Fibroblast of villous mesenchyme (primary cell): ENCODE results near the gene TNS3. TPM values are rescaled to one million over a fixed set of nuclear protein-coding genes. Genes with fewer than 3 reads are reported as not detected.

Experiments used
- DNase-seq: peaks from one replicate; pipeline ENCODE4 v3.0.0-alpha.2; 2010; ENCODE audit warnings: low read depth
- H3K4me3 ChIP-seq: 2 replicates; pipeline ENCODE4 v1.5.1; 2011; ENCODE audit warnings: low read depth, mild to moderate bottlenecking, low read length
- total RNA-seq: library from RNA; depleted of rRNA; stranded (reverse); fragments of >200 nt; gene quantifications from 2 replicates; pipeline ENCODE4 v1.2.3, GENCODE V29; 2012
- TF ChIP-seq, protein P1 (sequence below): IDR thresholded peaks from 2 replicates; pipeline ENCODE4 v1.5.1; 2012; ENCODE audit warnings: low read depth, mild to moderate bottlenecking, low read length; ENCODE audit not compliant: insufficient read depth

TNS3 gene
- total RNA-seq, 1 donor = 202 TPM

DNA sequence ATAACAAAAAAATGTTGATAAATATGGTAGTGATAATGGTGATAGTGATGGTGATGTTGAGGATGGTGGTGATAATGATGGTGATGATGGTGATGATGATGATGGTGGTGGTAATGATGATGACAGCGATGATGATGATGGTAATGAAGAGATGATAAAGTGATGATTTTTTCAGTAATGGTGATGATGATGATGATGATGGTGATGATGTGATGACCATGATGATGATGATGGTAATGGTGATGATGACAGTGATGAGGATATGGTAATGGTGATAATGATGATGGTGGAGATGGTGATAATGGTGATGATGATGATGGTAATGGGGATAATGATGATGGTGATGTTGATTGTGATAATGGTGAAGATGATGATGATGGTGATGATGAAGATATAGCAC, 321.6 kb downstream of the TNS3 start:
- H3K4me3 ChIP-seq = no peak overlapping the region
- TF ChIP-seq, protein P1, sequence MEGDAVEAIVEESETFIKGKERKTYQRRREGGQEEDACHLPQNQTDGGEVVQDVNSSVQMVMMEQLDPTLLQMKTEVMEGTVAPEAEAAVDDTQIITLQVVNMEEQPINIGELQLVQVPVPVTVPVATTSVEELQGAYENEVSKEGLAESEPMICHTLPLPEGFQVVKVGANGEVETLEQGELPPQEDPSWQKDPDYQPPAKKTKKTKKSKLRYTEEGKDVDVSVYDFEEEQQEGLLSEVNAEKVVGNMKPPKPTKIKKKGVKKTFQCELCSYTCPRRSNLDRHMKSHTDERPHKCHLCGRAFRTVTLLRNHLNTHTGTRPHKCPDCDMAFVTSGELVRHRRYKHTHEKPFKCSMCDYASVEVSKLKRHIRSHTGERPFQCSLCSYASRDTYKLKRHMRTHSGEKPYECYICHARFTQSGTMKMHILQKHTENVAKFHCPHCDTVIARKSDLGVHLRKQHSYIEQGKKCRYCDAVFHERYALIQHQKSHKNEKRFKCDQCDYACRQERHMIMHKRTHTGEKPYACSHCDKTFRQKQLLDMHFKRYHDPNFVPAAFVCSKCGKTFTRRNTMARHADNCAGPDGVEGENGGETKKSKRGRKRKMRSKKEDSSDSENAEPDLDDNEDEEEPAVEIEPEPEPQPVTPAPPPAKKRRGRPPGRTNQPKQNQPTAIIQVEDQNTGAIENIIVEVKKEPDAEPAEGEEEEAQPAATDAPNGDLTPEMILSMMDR = no peak
- no peak for DNase-seq

GRCh38 chr7:47259682-47260081, 322.2 kb downstream of the TNS3 start:
- TF ChIP-seq, protein P1 = no peak
- no peak overlapping the region for H3K4me3 ChIP-seq
- no peak for DNase-seq

DNA sequence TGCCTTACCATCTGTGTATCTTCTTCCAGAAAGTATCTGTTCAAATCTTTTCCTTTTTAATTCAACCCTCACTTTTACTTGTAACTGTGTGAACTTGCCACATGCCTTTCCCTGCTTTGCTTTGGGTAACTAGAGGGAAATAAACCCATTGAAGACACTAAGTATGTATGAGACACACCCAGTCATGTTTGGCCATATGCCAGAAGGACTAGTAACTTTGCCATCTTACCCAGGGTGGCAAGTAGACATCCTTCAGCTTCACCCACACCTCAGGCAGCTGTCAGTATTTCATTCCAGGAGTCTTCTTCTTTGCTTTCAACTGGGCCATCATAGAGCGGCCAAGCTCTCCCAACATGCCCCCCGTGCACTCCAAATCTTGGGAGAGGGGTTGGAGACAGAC, 323.1 kb downstream of the TNS3 start:
- no peak overlapping the region for H3K4me3 ChIP-seq
- TF ChIP-seq, protein P1 = no peak
- DNase-seq = no peak

DNA sequence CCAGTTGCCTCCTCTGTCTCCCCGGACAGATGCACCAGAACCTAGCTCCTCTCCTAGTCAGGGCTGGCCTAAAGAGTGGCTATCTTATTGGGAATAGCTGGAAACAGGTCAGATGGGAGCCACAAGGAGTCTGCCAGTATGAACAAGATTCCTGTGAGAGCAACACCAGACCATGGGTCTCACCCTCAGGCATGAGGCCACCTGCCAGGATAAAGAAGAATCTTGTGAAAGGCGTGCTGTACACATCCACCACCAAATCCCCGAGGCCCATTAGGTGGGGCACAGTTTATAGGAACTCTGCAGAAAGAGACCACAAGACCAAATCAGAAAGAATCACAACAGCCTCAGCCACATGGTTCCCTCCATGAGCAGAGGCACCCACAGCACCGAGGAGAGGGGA, 325.9 kb downstream of the TNS3 start:
- TF ChIP-seq, protein P1 = no peak
- H3K4me3 ChIP-seq = no peak overlapping the region
- no peak for DNase-seq

- DNase-seq = no peak
- TF ChIP-seq, protein P1 = no peak
- H3K4me3 ChIP-seq = no peak overlapping the region
These were observed 326.5 kb downstream of the TNS3 start for GRCh38 chr7:47255441-47255840.

- TF ChIP-seq, protein P1 = no peak
- DNase-seq = no peak
- no peak overlapping the region for H3K4me3 ChIP-seq
These were observed 326.9 kb downstream of the TNS3 start for GRCh38 chr7:47255007-47255406.
